Common myeloid progenitor, CD34-positive (primary cell): ENCODE data around the gene HEBP1.
A peak's percentile ranks its signal among the peaks of the same experiment; 100 is the strongest.

ENCODE experiments used
- CTCF ChIA-PET: fragments of 350-600 bp; sonication (Branson Sonifier 250); formaldehyde crosslinking; loops from one replicate; lab custom pipeline; 2021; ENCODE audit warnings: antibody characterized with exemption; lab: Charles Lee
- POLR2A ChIA-PET: fragments of 350-600 bp; sonication (Branson Sonifier 250); formaldehyde crosslinking; loops from one replicate; lab custom pipeline; 2021; ENCODE audit warnings: antibody characterized with exemption; lab: Charles Lee
- DNase-seq, 3 donors: peaks; one replicate each; pipeline versions ENCODE4 v3.0.0 to v3.0.0-alpha.2; 2013
- H3K27ac ChIP-seq, 2 experiments: 1 replicate in 1 of 2; 2 replicates in 1 of 2; pipeline ENCODE4 v1.7.0; 2013; ENCODE audit warnings: inconsistent platforms in 2 of 2, low read length in 2 of 2, mild to moderate bottlenecking in 2 of 2, low read depth in 1 of 2, moderate library complexity in 1 of 2; ENCODE audit not compliant: severe bottlenecking in 2 of 2, insufficient read depth in 1 of 2, poor library complexity in 1 of 2
- H3K27me3 ChIP-seq, 5 experiments: replicated peaks in 2 of 5; 1 replicate in 3 of 5; 2 replicates in 2 of 5; pipeline versions ENCODE4 v1.6.1 to v1.7.0; 2013; ENCODE audit warnings: low read length in 4 of 5, mild to moderate bottlenecking in 2 of 5, moderate library complexity in 2 of 5, inconsistent platforms in 1 of 5; ENCODE audit not compliant: insufficient read depth in 5 of 5, control insufficient read depth in 4 of 5
- H3K36me3 ChIP-seq, 4 experiments: 1 replicate in 2 of 4; 2 replicates in 2 of 4; pipeline versions ENCODE4 v1.6.1 to v1.7.0; 2013; ENCODE audit warnings: low read length in 3 of 4, control low read depth in 1 of 4, mild to moderate bottlenecking in 1 of 4; ENCODE audit not compliant: control insufficient read depth in 4 of 4, insufficient read depth in 4 of 4
- H3K4me1 ChIP-seq, 4 experiments: 1 replicate in 3 of 4; 2 replicates in 1 of 4; pipeline versions ENCODE4 v1.6.1 to v1.7.1; 2013; ENCODE audit warnings: low read length in 3 of 4, mild to moderate bottlenecking in 3 of 4, control low read depth in 1 of 4, inconsistent platforms in 1 of 4, moderate library complexity in 1 of 4; ENCODE audit not compliant: control insufficient read depth in 4 of 4, insufficient read depth in 4 of 4; ENCODE audit errors: control extremely low read depth in 1 of 4
- H3K4me3 ChIP-seq, 7 experiments: 1 replicate in 4 of 7; 2 replicates in 3 of 7; pipeline versions ENCODE4 v1.5.1 to v1.7.0; 2013; ENCODE audit warnings: mild to moderate bottlenecking in 7 of 7, low read length in 6 of 7, moderate library complexity in 6 of 7, inconsistent platforms in 2 of 7, low read depth in 2 of 7, control low read depth in 1 of 7; ENCODE audit not compliant: insufficient read depth in 4 of 7, control insufficient read depth in 1 of 7; ENCODE audit errors: extremely low read depth in 1 of 7
- H3K9me3 ChIP-seq, 5 experiments: 1 replicate in 4 of 5; 2 replicates in 1 of 5; pipeline versions ENCODE4 v1.6.1 to v1.7.1; 2013; ENCODE audit warnings: low read length in 4 of 5, mild to moderate bottlenecking in 2 of 5, inconsistent platforms in 1 of 5, low read depth in 1 of 5, moderate library complexity in 1 of 5; ENCODE audit not compliant: control insufficient read depth in 4 of 5, insufficient read depth in 2 of 5; ENCODE audit errors: control extremely low read depth in 1 of 5
- WGBS: methylation state at CpG from one replicate; pipeline ENCODE4 v1.1.5; 2013; ENCODE audit not compliant: insufficient coverage; 5-methylcytosine and 5-hydroxymethylcytosine counted together

HEBP1 gene

GRCh38 chr12:12986775-12987331 lies 13.2 kb downstream of the HEBP1 start:
- CTCF ChIA-PET = interaction anchor here (0.9 to 14.8 kb wide), 10 partner anchors 10 to 223 kb away, joined by 3 to 123 read pairs (median 4); no protein-coding TSS in a partner anchor
- DNase-seq = peak in 1 of 3 donors; percentile 9
- peaks cover 0 to 45% (median 35%) of the 10 kb centered on the region in 4 experiments for H3K36me3 ChIP-seq
- no peaks in the 10 kb centered on the region for H3K9me3 ChIP-seq
- no peak overlapping the region for H3K27ac ChIP-seq
- POLR2A ChIA-PET = no interaction called here
- 93% methylated on average over 9 of the region's 10 CpGs for WGBS
- no peak overlapping the region for H3K4me3 ChIP-seq
- H3K4me1 ChIP-seq = peaks cover 0 to 11% (median 5%) of the 10 kb centered on the region in 4 experiments
- no peaks in the 10 kb centered on the region for H3K27me3 ChIP-seq

DNA sequence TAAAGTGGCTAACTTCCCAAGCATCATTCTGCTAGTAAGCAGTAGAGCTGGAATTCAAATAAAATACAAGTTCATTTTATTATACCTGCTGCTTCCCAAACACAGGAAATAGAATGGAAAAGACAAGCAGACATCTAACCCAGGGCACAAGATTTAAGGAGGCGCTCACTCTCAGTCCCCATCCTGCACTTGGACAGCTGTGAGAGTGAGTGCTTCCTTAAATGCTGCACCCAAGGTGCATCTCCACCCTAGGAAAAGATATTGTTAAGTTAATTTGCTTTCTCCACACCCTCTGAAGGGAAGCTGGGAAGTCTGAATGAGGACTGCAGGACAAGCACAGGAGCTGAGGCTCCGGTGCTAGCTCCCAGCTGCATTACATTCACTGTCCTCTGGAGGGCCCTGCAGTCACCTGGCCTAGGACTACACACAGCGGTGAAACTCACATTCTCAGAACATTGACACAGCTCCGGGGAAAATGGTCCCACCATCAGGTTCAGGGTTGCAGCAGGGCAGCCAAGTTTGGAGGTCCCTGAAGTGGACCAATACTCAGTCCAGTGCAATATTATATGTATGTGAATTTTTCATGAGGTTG lies 14.2 kb downstream of the HEBP1 start:
- Histone ChIP-seq H3K9me3 (no peaks in the 10 kb centered on the region), H3K4me3 (no peak overlapping the region), H3K4me1 (peaks cover 0 to 2% (median under 1%) of the 10 kb centered on the region in 4 experiments), H3K27me3 (no peaks in the 10 kb centered on the region), H3K27ac (no peak overlapping the region), H3K36me3 (peaks cover 6 to 55% (median 41%) of the 10 kb centered on the region in 4 experiments)
- WGBS = no CpG with 5 or more reads among the region's 4 CpGs
- CTCF ChIA-PET = interaction anchor here (0.8 to 14.8 kb wide), 14 partner anchors 9 to 232 kb away, joined by 3 to 123 read pairs (median 4); no protein-coding TSS in a partner anchor
- POLR2A ChIA-PET = no interaction called here
- DNase-seq = peak; percentile 25 to 52 (median 51)

DNA sequence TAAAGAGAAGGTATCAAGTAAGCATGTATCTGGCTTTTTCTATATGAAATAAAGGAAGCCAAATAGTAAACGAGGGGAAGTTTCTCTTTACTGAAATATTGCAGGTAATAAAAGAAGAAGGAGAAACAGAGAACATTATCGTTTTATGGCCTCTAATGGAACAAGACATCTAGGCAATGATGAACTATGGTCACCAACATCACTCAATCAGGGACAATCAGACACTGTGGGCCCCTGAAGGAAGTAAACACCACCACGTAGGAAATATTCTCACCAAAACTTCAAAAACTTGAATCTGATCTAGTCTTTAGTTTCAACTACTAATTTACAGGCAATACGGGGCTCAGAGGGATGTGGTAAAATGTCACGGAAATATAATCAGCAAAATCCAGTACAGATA lies 15.9 kb downstream of the HEBP1 start:
- Histone ChIP-seq H3K9me3 (no peaks in the 10 kb centered on the region), H3K36me3 (peaks cover 13 to 69% (median 51%) of the 10 kb centered on the region in 4 experiments), H3K4me3 (no peak overlapping the region), H3K27me3 (no peaks in the 10 kb centered on the region), H3K4me1 (no peaks in the 10 kb centered on the region), H3K27ac (no peak overlapping the region)
- ChIA-PET CTCF (interaction anchor here (0.6 to 3.8 kb wide), 10 partner anchors 9 to 240 kb away, joined by 3 to 32 read pairs (median 4); no protein-coding TSS in a partner anchor), POLR2A (no interaction called here)
- WGBS = 73% methylated on average over 2 of the region's 5 CpGs
- no peak for DNase-seq

- ChIA-PET POLR2A (no interaction called here), CTCF (interaction anchor here (0.6 to 3.8 kb wide), 13 partner anchors 8 to 240 kb away, joined by 3 to 32 read pairs (median 4); no protein-coding TSS in a partner anchor)
- Histone ChIP-seq H3K36me3 (peaks cover 13 to 66% (median 50%) of the 10 kb centered on the region in 4 experiments), H3K4me3 (no peak overlapping the region), H3K9me3 (no peaks in the 10 kb centered on the region), H3K27ac (no peak overlapping the region), H3K4me1 (no peaks in the 10 kb centered on the region), H3K27me3 (no peaks in the 10 kb centered on the region)
- peak; percentile 31 to 58 (median 57) for DNase-seq
- 78% methylated on average over 5 of the region's 9 CpGs for WGBS
These were observed 16.5 kb downstream of the HEBP1 start for GRCh38 chr12:12983420-12984035.

DNA sequence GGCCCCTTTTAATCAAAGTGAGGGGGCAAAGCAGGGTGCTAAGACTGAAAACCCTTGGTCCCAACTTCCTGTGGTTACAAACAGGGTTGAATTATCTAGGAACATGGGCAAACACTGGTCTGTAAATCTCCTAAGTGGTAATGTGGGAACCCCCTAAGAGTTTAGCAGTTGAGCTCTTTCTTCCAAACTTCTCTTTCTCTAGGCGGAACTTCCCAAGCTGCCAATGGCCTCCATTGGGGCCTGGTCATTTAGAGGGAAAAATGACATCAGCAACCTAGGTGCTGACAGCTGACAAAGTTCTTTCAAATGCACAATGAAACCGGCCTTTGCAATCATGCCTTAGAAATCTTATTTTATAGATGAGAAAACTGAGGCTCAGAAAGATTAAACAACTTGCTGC lies 17.7 kb downstream of the HEBP1 start:
- H3K27ac ChIP-seq = no peak overlapping the region
- H3K4me3 ChIP-seq = no peak overlapping the region
- WGBS = 90% methylated on average over 2 of the region's 2 CpGs
- CTCF ChIA-PET = interaction anchor here (0.7 to 3.8 kb wide), 16 partner anchors 8 to 273 kb away, joined by 3 to 32 read pairs (median 3); no protein-coding TSS in a partner anchor
- H3K4me1 ChIP-seq = no peaks in the 10 kb centered on the region
- peaks cover 13 to 67% (median 47%) of the 10 kb centered on the region in 4 experiments for H3K36me3 ChIP-seq
- no peak for DNase-seq
- POLR2A ChIA-PET = no interaction called here
- H3K9me3 ChIP-seq = no peaks in the 10 kb centered on the region
- no peaks in the 10 kb centered on the region for H3K27me3 ChIP-seq

DNA sequence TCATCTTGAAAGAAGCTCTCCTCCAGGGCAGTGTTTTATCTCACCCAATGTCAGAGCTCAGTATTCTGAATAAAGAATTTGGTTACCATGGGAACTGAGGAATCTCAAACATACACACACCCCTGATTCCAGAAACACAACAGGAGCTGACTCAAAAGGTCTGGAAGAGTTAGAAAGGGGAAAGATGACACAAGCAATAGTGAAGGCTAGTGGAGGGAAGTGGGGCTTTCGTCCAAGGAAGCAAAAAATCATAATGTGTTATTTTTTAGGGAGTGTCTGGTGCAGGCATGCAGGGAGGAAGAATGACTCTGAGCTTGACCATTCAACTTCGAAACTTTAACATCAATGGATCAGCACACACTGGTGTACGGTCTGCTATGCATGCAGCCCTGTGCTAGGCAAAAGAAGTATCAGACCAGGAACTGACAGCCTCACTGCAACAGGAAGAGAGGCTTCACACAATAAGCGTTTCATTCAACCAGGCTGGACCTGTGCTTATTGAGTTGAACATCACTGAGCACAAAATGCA lies 20.3 kb downstream of the HEBP1 start:
- no peak for DNase-seq
- Histone ChIP-seq H3K9me3 (no peaks in the 10 kb centered on the region), H3K27me3 (no peaks in the 10 kb centered on the region), H3K4me1 (no peaks in the 10 kb centered on the region), H3K36me3 (peaks cover 13 to 60% (median 38%) of the 10 kb centered on the region in 4 experiments), H3K4me3 (no peak overlapping the region), H3K27ac (no peak overlapping the region)
- CTCF ChIA-PET = interaction anchor here (0.9 to 1.8 kb wide), 6 partner anchors 9 to 232 kb away, joined by 3 to 5 read pairs (median 4); no protein-coding TSS in a partner anchor
- POLR2A ChIA-PET = no interaction called here
- 100% methylated on average over 4 of the region's 4 CpGs for WGBS
